HG02763 (cell line): Measurements from ENCODE around the gene NDUFAF8.
A peak's percentile ranks its signal among the peaks of the same experiment; 100 is the strongest.
"Not testable (repeated sequence)": the region's sequence is repeated elsewhere in the genome, so short reads cannot be mapped to it uniquely, and the experiment has no call there.

ENCODE experiments used
- ATAC-seq: cut with Tn5 transposase; IDR thresholded peaks from one replicate; pipeline ENCODE4 v1.9.1; 2021; ENCODE audit warnings: mild to moderate bottlenecking, moderate library complexity; ENCODE audit not compliant: unreplicated experiment

Gene NDUFAF8

DNA sequence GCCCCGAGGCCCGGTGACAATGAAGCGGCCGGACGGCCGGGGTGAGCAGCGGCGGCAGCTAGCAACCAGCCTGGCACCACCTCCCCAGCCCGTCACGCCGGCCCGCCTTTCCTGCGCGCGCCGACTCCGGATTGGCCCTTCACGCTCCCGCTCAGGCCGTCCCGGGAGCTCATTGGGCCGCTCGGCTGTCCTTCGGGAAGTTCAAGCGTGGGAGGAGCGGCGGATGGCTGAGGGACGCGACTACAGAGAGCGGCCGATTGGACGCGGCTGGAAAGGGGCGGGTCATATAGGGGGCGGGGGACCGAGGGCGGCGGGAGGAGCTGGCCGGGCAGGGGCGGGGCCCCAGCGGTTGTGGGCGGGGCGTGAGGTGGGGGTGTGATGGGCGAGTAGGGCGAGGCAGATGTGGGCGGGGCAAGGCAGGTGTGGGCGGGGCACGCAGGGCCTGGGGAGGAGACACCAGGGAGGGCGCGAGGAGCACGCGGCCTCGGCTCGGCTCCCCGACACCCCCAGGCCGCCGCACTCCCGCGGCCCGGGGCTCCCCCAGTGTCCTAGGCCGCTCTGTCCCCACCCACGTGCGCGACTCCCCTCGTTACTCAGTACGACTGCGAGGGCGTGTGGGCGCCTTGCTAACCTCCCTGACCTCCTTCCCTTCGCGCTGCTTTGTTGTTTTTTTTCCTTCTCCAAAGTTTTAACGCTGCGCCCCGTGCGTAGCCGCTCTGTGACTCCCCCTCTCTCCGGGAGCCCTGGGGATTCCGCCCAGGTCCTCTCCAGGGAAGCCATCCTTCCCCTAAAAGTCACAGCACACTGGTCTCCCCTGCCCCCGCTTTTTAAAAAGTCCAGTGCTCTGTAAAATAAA, 16.0 kb upstream of the NDUFAF8 start, which contains the start of gene CEP131:
Gene CEP131 (minus strand): TSS at position 60 of the 856 bp plus-strand sequence. CDS start 2,909 bp downstream, outside the sequence.
- peak; percentile 92 for ATAC-seq

DNA sequence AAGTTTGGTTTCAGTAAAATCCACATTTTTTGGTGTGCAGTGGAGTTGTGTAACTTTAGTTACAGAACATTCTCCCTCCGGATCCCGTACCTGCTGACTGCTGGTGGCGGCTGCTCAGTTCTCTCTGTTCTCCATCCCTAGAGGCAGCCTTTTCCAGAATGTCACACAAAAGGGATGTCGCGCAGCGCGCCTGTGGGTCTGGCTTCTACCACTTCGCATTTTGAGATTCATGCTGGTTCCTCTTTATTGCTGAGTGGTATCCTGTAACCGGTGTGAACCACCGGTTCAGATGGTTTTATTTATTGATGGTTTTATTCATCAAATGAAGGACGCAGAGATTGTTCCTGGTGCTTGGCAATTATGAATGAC, 15.4 kb upstream of the NDUFAF8 start:
- ATAC-seq = no peak

DNA sequence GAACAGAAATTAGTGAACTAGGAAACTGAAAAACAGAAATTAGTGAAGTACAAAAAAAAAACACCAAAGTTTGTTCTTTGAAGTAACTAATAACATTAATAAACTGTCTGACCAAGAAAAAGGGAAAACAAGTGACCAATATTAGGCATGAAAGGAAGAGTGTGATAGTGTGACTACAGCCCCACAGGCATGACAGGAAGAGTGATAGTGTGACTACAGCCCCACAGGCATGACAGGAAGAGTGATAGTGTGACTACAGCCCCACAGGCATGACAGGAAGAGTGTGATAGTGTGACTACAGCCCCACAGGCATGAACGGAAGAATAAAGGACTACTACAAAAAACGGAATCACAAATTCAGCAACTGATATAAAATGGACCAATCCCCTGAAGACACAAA, 11.5 kb upstream of the NDUFAF8 start:
- not testable (repeated sequence) for ATAC-seq

DNA sequence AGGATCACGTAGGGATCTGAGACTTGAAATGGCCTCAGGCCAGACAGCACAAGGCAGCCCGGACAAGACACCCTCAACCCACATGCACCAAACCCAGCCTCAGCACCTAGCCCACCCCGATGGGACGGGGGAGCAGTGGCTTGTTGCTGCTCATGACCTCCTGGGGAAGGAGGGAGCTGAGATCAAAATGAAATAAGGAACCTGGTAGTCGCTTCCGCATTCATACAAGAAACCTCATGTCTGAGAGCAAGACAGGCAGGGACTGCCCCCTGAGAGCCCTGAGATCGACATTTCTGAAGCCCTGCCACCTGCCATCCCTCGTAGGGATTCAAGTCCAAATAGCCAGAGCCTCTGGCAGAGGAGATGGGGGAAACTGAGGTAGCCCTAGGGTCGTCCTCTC, 10.7 kb upstream of the NDUFAF8 start:
- ATAC-seq = no peak

DNA sequence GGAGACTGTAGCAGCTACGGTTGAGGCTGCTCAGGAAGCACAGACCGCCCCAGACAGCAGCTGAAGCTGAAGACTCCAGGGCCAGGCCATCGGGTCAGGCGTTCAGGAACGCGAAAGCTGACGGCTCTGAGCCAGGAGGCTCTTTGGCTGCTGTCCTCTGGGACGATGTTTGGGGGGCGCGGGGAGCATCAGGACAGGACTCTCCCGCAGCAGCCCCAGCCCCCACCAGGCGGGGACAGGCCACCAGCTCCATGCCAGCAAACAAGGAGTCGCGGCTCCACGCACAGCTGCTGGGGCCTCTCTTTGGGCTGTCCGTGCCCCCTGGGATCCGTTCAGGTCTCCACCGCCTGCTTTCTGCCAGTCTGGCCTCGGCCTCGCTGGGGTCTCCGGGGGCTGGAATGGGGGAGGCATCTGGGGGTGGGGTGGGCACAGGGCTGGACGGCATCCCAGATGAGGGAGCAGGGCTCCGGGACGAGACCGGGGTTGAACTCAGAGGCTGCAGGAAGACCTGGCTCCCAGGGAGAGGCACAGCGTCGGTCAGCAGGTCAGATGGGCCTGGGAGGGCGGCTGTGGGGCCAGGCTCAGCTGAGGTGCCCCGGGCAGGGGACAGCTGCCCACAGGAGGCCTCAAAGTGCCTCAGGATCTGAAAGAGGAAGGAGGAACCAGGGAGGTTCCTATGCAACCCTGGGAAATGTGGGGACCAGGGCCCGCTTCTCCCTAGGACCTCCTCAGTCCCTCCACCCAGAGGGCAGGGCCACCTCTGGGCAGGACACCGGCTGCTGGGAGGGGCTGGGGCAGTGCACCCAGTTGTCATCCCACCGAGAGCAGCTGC, 10.1 kb upstream of the NDUFAF8 start:
- ATAC-seq = no peak

DNA sequence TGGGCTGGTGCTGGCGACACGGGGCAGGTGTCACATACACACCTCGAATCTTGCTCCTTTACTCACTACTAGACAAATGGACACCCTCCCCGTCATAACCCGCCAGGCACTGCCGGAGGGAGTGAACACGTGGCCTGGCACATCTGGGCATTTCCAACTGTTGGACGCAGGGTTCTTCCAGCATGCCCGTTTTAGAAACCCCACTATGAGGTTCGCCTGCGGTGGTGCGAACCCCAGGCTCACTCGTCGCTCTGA, 9.5 kb upstream of the NDUFAF8 start:
- no peak for ATAC-seq

DNA sequence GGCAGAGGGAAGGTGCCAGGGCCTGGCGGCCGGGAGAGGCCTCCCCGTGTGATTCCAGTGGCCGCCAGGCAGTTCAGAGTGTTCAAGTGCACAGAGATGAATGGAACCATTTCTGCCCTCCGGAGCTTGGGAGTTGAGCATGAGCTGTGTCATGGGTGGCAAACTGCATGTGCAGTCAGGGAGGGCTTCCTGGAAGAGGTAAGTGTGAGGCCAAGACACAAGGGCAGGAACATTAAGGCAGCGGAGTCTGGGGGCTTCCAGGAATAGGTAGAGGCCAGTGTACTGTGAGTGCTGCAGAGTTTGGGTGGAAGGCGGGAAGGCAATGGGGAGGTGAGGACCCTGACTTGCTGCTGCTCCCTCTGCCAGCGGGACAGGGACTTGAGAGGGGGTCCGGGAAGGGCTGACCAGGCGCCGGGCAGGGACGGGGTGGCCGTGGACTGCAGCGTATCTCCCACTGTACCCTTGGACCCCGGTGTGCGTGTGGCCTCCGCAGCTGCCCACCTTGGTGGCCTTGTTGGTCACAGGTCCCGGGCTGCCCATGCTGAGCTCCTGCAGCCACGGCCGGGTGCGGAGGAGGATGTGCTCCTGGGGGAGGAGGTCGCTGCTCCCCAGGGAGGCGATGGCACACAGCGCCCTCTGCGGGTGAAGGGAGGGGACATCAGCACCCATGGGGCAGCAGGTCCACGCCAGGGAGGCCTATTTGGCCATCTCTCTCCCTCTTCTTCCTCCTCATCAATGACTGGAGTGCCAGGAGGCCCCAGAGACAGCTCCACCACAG, 8.9 kb upstream of the NDUFAF8 start:
- ATAC-seq = no peak

DNA sequence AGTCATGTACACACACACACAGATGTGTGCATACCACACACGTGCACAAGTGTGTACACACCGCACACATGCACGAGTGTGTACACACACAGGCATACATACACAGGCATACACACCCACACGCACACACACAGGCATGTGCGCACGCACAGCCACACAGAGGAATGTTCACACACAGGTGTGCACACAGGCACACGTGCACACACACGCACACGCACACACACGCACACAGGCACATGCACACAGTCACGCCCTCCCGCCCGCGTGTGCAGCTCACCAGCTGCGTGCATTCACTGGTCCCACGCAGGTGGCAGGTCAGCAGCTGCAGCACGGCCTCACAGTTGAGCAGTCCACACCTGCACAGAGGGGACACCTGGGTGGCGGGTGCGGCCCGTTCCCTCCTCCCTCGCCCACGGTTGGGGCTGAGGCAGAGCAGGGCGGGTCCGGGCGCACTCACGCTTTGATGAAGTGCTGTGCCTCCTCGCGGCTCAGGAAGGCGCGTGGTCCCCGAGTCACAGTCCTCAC, 7.9 kb upstream of the NDUFAF8 start:
- no peak for ATAC-seq

DNA sequence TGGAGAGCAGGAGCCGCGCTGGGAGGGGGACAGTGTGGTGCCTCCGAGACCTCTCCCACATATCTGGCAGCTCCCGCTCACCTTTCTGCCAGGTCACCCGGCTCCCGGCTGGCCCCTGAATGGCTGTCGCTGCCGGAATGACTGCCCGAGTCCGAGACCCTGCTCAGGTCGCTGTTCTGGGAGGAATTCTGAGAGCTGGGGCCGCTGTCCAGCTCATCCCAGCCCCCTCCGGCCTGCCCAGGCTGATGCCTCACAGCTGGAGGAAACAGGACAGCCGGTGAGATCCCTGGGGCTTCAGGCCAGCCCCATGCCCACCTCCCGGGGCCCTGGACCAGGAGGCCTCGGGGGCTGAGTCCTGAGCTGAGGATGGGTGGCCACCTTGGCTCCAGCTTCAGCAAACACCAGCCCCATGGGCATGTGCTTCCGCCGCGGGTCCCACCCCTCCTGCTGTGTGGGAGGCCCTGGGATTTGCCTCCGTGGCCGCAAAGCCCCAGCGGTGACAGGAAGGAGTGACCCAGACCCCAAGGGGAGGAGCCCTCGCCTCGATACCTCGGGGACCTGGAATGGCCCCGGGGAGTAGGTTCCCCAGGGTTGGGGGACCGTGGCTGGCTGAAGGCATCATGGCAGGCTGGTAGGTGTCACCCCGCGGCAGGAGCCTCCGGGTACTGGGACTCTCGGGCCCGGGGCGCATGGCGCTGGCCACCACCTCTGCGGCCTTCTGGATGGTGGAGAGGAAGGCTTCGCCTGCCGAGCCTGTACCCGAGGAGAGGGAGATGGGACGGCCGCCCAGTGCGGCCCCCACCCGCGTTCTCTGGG, 7.1 kb upstream of the NDUFAF8 start:
- no peak for ATAC-seq

DNA sequence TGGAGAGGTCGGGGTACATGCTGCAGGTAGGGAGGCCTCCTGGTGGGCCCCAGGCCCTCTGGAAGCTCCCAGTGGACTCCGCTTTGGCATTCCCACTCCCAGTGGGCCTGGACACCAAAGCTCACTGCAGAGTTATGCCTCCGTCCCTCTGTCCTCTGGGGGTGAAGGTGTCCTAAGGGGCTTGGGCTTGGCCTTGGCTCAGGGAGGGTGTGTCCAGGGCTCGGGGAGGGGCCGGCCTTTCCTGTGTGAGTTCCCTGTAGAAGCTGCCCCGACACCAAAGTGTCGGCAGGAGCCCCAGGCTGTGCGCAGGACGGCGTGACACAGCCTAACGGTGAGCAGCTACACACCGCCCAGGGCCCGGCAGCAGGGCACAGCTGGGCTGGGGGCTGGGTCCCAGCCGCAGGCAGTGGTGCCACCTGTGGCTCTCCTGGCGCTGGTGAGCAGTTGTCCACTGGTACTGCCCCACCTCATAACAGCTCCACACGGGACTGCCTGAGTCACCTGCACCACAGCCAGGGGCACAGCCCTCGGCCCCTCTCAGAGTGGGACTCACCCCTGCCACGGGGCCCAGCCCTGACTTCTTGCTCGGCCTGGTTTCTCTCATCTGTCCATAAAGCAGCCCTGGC, 6.4 kb upstream of the NDUFAF8 start:
- ATAC-seq = no peak

DNA sequence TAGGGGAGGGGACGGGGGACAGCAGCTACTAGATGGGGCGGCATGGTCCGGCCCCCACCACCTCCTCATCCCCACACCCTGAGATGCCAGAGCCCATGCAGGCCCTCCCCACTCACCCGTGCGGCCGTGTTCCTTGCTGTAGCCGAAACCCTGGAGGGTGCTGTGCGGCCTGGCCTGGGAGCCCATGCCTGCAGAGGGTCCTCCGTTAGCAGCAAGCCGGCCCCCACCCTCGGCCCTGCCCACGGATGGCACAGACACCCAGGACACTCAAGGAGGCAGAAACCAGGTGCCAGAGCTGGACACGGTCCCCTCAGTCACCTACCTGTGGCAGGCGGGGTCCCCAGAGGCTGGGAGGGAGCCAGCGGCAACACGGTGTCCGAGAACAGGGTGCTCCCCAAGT, 5.8 kb upstream of the NDUFAF8 start:
- no peak for ATAC-seq

DNA sequence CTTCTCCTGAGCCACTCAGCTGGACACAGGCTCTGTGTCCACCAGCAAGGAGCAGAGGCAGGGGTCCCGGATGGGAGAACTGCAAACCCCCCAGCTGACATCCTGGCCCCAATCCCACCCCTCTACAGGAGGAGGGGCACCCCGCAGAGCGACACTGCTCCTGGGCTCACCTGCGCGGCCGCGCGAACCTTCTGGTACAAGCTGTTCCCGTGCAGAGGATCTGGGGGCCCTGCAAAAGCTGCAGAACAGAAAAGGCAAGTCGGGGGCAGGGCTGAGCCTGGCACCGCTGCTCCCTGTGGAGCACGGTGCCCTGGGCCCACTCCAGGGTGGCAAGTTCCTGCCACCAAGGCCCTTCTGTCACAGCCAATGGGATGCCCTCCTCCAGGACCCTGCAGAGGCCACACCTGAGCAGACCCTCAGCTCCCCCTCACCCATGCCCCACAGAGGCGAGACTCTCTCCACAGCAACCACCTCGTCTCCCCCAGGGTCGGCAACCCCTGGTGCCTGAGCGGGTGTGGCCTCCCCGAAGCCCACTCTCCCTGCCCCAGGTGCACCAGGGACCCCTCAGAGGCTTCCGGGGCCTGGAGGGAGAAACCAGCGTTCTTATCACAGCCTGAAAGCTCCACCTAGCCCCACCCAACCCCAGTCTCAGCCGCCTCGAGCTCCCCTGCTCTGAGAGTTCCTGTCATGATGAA, 5.2 kb upstream of the NDUFAF8 start:
- no peak for ATAC-seq

DNA sequence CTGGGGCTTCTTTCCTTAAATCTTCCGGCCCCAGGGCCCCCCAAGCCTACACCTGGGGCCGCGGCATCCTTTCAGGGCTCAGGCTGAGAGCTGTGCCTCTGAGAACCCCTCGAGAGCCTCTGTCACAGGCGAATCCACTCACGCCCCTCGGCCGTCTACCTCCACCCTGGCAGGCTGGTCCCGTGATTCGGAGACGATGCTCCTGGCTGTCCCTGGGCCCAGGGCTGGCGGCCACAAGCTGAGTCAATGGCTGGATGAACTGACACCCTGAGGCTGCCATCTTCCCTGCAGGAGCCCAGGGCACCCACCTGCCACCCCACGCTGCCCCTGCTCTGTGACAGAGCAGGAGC, 4.6 kb upstream of the NDUFAF8 start:
- no peak for ATAC-seq

DNA sequence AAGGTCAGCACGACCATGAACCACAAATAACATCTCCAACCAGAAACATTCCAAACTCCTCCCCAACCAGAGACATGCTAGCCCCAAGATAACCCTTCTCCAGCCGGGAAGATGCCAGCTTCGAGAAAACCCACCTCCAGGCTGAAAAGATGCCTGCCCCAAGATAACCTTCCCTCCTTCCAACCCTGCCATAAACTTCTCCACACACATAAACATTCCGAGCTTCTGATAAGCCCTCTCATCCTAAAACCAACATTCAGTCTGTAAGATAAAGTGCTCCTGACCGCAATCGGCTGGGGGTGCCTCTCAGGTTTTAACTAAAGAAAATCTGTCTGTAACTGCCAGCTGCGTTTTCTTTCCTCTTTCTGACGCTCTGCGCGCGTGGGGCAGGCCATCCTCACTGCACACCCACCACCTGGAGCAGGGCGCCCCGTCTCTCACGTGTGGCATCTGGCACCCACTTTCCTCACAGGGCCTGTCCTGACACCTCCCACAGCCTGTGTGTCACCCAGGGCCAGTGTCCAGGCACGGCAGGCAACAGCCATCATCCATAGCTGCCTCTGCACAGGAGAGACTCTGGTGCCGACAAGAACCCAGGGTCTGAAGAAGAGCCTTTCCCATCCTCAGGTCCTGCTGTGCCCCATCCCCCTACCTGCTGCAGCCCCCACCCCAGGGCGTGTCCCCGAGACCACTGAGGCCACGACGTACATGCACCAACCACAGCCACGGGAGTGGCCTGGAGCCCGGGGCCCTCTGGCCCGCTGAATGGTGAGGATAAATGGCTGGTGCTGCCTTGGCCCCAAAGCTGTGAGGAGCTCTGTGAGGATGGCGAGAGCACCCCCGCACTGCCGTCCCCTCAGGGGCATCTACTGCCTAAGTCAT, 3.9 kb upstream of the NDUFAF8 start:
- ATAC-seq = no peak

DNA sequence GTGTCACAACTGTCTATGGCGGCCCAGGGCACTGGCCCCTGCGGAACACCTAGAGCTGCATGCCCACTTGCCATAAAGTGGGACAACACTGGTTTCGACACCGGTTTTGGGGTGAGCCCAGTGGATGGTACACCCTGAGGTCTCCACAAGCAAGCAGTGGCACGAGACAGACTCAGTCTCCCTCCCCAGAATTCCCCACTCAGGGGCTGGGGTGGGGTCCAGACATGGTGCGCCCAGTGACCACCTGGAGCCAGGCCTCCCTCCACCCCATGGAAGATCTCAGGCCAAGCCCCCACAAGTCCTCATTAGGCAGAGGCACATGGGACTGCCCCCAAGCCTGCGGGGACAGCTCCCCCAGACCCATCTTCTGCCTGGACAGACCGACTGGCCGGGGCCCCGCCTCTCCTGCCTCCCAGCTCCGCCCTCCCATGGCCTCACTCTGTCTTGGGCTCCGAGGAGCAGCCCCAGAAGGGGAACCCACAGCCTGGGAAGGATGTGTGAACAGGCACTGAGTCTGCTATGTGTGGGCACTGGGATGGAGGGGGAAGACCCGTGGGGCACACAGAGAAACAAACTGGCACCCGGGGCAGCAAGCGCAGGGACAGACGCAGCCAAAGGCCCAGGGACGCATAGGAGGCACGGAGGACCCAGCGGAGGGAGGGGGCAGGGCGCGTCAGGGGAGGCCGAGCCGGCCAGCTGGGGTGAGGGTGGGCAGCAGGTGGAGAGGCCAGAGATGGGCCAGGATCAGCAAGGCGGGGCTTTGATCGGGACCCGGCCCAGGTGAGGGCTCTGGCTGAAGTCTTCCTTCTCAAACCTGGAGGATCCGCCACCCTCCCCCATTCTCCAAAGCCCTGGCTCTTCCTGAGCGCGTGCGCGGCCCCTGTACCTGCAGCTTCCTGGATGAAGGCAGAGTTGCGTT, 3.0 kb upstream of the NDUFAF8 start:
- ATAC-seq = no peak

DNA sequence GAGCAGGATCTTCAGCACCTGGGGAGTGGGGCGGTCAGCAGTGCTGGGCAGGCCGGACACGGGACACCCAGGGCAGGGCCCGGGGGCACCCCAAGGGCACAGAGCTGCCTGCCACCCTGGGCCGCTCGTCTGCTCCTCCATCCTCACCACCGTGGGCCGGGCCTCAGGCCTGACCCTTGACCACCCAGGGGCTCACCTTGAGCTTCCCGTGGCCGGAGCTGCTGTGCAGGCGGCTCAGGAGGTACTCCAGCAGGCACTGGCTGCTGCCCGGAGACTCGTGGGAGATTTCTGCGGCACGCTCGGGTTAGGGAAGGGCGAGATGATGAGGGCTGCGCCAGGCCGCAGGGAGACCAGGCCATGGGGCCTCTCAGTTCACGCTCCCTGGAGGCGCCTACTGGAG, 2.3 kb upstream of the NDUFAF8 start:
- no peak for ATAC-seq
